Breast epithelium (tissue), 3 donors: ENCODE results near the gene TCEAL7.

Experiments
- POLR2A ChIP-seq: fragments of 450-650 bp; IDR thresholded peaks from one replicate; pipeline ENCODE4 v1.6.1; 2016; ENCODE audit warnings: antibody characterized with exemption, mild to moderate bottlenecking, moderate library complexity
- POLR2AphosphoS5 ChIP-seq, 3 donors: sonication (generic); formaldehyde crosslinking; IDR thresholded peaks; one replicate each; pipeline ENCODE4 v1.6.1; 2017; ENCODE audit warnings: antibody characterized with exemption in 3 of 3
- TF ChIP-seq, protein P1 (sequence below), 3 donors: fragments of 450-650 bp; IDR thresholded peaks; one replicate each; pipeline ENCODE4 v1.5.1; 2016 to 2017; ENCODE audit warnings: antibody characterized with exemption in 3 of 3, mild to moderate bottlenecking in 3 of 3, moderate library complexity in 3 of 3

DNA sequence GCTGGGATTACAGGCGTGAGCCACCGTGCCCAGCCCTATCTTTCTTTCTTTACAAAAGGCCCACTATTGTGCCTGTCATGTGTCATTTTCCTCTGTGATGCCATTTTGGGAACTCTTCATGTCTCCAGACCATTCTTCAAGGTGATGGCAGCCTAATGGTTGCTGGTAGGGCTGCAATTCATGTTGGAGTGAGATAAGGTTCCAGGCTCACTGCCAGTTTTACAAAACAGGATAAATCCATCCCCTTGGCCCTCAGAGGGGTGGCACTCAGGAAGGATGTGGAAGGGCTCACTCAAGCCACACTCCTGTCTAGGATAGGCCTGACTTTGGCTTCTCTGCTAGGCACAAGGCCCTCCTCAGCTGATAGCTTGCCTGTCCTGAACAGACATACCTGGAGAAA is 30.1 kb downstream of the TCEAL7 start:
- TF ChIP-seq POLR2AphosphoS5 (IDR thresholded peaks at IDR 0.05) (no peak), POLR2A (no peak)
- TF ChIP-seq, protein P1, sequence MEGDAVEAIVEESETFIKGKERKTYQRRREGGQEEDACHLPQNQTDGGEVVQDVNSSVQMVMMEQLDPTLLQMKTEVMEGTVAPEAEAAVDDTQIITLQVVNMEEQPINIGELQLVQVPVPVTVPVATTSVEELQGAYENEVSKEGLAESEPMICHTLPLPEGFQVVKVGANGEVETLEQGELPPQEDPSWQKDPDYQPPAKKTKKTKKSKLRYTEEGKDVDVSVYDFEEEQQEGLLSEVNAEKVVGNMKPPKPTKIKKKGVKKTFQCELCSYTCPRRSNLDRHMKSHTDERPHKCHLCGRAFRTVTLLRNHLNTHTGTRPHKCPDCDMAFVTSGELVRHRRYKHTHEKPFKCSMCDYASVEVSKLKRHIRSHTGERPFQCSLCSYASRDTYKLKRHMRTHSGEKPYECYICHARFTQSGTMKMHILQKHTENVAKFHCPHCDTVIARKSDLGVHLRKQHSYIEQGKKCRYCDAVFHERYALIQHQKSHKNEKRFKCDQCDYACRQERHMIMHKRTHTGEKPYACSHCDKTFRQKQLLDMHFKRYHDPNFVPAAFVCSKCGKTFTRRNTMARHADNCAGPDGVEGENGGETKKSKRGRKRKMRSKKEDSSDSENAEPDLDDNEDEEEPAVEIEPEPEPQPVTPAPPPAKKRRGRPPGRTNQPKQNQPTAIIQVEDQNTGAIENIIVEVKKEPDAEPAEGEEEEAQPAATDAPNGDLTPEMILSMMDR (IDR thresholded peaks at IDR 0.05), result no peak
